IPS-NIHi7 (cell line): ENCODE data around the gene ZBTB40.

Source experiments
- DNase-seq: peaks from one replicate; pipeline ENCODE4 v3.0.0; 2012; ENCODE audit warnings: mixed read lengths; ENCODE audit errors: extremely low spot score

ZBTB40 gene

DNA sequence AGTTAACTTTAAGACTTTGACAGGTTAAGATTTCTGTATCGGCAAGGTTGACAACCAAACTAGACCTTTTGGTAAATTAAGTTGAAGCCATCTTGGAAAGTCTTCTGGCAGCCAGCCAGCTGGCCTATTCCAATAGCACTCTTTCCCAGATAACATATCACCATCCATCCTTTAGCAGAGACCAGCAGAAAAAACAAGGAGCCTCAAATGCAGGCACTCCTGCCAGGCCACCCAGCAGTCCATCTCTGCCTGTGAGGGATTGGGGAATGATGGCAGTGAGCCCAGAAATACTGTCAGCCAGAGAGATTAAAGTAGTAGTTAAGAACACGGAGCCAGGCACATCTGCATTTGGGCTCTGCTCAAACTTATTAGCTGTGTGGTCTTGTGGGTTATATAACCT is 19.4 kb downstream of the ZBTB40 start:
- DNase-seq, result no peak

DNA sequence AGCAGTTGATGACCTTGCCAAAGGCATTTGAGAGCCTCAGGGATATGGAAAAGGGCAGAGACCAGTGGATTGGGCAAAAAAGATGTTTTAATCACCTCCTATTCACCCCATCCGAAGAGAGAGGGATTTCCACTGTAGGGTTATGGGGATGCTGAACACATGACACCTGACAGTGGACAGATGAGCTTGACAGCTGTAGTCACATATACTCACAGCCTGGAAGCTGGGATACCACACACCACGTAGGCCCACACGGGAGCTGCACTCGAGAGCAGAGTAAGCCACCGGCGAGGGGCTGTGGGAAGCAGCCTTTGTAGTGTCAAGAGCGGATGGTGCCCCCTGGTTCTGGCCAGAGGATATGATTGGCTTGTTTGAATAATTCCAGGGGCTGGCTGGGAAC is 20.0 kb downstream of the ZBTB40 start:
- DNase-seq, result no peak

DNA sequence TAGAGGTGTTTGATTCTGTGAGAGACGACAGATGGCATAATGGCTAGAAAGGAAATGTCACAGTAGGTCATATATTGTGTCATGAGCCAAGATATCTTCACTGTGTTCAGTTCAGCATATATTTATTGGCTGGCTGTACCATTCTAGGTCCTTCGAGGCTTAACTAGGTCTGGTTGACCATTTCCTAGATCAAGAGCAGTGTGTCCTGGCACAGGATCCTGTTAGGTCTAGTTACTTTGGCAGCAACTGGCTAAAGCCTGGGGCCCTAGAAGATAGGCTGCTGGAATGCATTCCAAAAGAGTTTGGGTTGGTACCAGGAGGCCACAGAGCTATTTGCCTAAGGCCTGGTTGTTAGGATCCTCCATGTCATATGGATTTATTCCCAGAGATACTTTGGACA is 20.9 kb downstream of the ZBTB40 start:
- no peak for DNase-seq

- DNase-seq, result no peak
These were observed 22.3 kb downstream of the ZBTB40 start for GRCh38 chr1:22473952-22474351.

DNA sequence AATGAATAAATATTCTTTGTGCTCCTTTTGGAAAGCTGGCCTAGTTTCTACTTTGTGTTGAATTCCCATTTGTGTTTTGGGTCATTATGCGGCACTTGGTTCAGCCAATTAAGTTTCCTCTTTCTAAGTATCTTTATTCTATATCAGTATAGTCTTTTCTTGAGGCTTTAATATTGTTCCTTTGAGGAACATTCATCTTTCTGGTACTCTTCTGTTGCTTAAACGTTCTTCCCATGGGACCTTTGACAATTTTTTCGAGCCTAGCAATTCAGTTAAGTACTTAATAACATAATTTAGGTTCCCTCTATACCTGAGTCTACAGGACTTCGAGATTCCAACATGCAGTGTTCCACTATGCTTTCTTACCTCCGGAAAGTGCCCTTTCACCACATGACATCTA is 24.9 kb downstream of the ZBTB40 start:
- DNase-seq, result no peak

- DNase-seq, result no peak
These were observed 31.5 kb downstream of the ZBTB40 start for GRCh38 chr1:22483121-22483520.

GRCh38 chr1:22484706-22485345 is 33.2 kb downstream of the ZBTB40 start:
- no peak for DNase-seq

- no peak for DNase-seq
These were observed 33.8 kb downstream of the ZBTB40 start for GRCh38 chr1:22485431-22485830.

DNA sequence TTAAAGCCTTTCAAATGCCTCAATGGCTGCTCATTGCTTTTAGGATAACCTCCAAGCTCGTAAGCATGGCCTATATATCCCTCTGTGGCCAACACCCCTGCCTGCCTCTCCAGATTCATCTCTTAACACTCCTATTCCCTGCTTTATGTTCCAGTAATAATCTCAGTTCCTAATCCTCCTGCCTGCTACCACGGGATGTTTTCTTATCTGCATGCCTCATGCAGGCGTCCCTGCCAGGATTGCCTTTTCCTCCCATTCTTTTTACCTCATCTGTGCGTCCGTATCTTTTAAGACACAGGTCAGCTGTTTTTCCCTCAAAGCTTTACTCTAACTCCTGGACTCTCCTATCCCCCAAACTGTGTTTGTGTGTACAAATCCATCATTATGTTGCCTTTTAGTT is 36.1 kb downstream of the ZBTB40 start:
- no peak for DNase-seq

- DNase-seq, result peak; percentile 31
These were observed 36.7 kb downstream of the ZBTB40 start for GRCh38 chr1:22488319-22488718.

- DNase-seq, result peak; percentile 31
These were observed 37.6 kb downstream of the ZBTB40 start for GRCh38 chr1:22489278-22489677.

DNA sequence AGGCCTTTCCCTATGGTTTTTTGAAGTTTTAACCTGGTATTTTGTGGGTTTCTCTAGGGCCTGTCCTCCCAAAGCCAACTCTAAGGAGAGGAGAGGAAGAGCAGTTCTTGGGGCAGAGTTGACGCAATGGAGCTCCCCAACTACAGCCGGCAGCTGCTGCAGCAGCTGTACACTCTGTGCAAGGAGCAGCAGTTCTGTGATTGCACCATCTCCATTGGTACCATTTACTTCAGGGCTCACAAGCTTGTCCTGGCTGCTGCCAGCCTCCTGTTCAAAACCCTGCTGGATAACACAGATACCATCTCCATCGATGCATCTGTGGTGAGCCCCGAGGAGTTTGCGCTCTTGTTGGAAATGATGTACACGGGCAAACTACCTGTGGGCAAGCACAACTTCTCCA is 38.2 kb downstream of the ZBTB40 start:
- no peak for DNase-seq

GRCh38 chr1:22490309-22490708 is 38.7 kb downstream of the ZBTB40 start:
- peak; percentile 78 for DNase-seq

- no peak for DNase-seq
These were observed 40.5 kb downstream of the ZBTB40 start for GRCh38 chr1:22491995-22492715.

DNA sequence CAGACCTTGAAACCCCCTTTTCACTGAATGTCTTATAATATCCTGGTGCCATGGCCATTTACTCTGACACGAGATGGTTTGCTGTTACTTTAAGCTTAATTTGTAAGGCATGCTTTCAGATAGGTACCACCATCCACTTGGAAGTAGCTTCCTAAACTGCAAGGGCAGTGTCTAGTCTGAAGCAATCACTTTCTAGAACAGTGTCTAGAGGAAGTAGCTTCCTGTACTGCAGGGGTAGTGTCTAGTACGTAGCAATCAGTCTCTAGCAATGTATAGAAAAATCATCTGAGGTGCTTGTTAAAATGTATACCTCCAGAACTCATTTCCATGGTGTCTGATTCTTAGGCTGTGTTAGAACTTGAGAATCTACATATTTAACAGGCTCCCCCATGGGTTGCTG is 42.5 kb downstream of the ZBTB40 start:
- no peak for DNase-seq

DNA sequence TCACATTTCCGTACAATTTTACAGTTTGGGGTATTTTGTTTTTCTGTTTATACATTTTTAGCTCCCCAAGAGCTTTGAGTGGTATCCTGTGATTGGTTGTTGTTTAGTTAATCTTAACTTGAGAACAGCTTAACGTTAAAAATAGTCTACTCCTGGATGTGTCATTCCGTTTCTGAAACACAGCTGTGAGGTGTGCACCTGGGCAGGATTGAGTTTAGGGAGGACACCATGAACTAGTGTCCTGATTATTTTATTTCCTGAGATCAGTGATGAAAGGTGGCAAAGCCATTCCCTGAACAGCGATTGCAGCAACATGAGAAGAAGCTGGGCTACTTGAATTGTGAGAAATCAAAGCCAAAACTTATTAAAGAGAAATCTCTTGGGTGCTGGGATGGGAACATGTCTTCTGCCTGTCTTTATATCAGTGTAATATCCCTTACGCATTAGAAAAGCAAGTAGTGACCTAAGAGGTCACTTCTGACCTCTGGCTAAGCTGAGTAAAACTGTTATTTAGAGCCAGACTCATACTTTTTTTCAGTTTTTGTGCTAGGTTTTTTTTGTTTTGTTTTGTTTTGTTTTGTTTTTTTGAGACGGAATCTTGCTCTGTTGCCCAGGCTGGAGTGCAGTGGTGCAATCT is 43.4 kb downstream of the ZBTB40 start:
- DNase-seq, result no peak

DNA sequence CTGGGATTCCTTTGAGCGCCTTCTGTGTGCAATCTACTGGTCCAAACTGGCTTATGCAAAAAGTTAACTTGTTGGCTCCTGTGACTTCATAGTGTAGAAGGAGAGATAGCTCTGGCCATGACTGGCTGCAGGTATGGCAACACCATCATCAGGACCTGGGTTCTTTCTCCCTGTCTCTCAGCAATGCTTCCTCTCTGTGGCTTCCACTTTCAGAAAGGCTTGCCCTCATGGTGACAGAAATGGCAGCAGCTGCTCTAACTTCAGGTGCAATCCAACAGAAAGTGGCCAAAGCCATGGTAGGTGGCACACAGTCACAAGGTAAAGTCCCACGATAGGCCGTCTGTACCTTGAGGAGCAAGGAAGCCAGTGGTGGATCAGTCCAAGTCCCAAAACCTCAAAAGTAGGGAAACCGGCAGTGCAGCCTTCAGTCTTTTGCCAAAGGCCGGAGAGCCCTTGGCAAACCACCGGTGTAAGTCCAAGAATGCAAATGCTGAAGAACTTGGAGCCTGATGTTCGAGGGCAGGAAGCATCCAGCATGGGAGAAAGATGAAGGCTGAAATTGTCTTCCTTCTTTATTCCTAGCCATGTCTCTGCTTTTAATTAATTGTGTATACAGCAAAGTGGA is 45.0 kb downstream of the ZBTB40 start:
- DNase-seq, result no peak

DNA sequence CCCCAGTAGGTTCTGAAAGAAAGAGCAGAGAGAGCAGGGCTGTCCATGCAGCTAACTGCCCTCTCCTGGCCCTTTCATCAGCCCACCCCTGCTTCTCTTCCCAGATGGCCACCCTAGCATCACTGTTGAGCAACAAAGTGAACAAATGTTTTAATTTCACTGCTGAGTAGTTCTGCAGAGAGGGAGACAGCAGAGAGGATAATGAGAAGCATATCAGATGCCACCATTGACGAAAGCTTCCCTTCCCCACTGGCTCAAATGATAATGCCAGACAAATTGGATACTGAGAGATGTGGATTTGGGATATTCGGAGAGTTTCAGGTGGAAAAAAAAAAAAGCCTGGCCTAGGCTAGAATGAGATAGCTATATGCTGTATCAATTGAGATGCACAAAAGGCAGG is 46.8 kb downstream of the ZBTB40 start:
- no peak for DNase-seq

DNA sequence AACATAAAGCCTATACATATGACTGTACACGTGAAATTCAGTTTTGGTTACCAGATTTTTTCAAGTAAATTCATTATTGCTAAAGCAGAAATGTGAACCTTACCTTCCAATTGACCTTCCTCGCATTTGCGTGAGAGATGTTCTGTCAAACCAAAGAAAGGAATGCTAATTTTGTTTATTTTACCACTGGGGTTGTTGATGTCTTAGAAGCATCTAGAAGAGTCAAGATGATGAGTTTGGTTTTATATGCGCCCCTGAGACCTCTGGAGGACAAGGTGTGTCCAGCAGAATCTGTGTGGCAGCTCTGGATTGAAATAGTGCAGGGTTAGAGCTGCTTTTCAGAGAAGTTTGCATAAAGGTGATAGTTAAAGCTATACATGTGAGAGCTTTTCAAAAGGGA is 48.4 kb downstream of the ZBTB40 start:
- no peak for DNase-seq

- peak; percentile 23 for DNase-seq
These were observed 48.8 kb downstream of the ZBTB40 start for GRCh38 chr1:22500471-22500870.

DNA sequence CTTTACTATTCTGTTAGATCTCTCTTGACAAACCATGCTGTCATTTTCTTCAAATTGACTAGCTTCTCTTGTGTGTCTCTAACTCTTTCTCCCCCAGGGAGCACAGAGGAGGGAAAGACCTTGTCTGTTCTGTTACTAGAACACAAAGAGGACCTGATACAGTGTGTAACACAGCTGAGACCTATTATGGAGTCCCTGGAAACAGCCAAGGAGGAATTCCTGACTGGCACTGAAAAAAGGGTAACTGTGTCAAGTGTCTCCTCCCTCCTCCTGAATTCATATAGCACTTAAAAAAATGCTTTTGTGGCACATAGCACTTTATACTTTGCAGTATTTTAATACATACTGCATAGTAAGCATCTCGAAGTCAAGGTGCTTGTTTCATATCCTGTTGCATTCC is 50.6 kb downstream of the ZBTB40 start:
- no peak for DNase-seq

DNA sequence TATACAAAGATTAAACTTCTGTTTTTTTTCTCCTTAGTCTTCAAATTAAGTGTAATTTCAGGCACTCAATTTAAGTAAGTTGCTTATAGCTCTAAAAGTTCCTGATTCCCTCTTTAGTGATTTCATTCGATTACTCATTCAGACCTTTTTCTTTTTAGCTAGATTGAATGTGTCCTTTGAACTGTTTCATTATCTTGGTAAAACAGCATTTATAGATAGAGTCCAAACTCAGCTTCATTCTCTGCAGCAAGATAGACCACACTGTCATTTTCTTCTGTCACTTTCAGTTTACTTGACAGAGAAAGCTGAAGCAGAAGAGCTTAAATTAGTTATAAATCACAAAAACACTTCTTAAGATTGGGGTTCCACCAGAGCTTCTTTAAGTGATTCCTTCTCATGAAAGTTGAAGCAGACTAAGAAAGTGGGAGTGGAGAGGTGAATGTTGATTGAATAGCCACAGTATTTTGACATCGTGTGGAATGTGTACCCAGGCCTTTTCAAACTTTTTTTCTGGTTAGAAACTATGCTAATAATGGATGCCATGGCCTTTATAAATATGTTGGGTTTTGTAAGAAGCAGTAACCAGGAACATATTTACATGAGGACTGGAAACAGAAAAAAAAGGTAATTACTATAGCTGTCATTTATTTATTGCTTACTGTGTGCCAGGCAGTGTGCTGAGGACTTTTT is 52.2 kb downstream of the ZBTB40 start:
- no peak for DNase-seq
